ENCODE results near the gene GPR161.
A peak's percentile ranks its signal among the peaks of the same experiment; 100 is the strongest.

Gene GPR161

GRCh38 chr1:168172250-168172915, 35.7 kb upstream of the GPR161 start:
- DNase-seq (ENCODE audit: low read depth), result no peak
- no peak for TF ChIP-seq CTCF (conservative IDR thresholded peaks at IDR 0.05; ENCODE audit: control insufficient read depth, insufficient read depth, low read depth, low read length)
- H3K4me3 ChIP-seq (ENCODE audit: control insufficient read depth, low read depth, low read length), result no peak overlapping the region

- no peak overlapping the region for H3K4me3 ChIP-seq (ENCODE audit: control insufficient read depth, low read depth, low read length)
- DNase-seq (ENCODE audit: low read depth), result no peak
- TF ChIP-seq CTCF (conservative IDR thresholded peaks at IDR 0.05; ENCODE audit: control insufficient read depth, insufficient read depth, low read depth, low read length), result no peak
Observed at GRCh38 chr1:168170564-168171508, 34.1 kb upstream of the GPR161 start.

GRCh38 chr1:168167806-168168205, 31.1 kb upstream of the GPR161 start:
- no peak for DNase-seq (ENCODE audit: low read depth)
- TF ChIP-seq CTCF (conservative IDR thresholded peaks at IDR 0.05; ENCODE audit: control insufficient read depth, insufficient read depth, low read depth, low read length), result no peak

GRCh38 chr1:168164771-168165170, 28.0 kb upstream of the GPR161 start:
- TF ChIP-seq CTCF (conservative IDR thresholded peaks at IDR 0.05; ENCODE audit: control insufficient read depth, insufficient read depth, low read depth, low read length), result no peak
- H3K4me3 ChIP-seq (ENCODE audit: control insufficient read depth, low read depth, low read length), result no peak overlapping the region
- peak; percentile 21 for DNase-seq (ENCODE audit: low read depth)

More at GRCh38 chr1:168167806-168168205, 31.1 kb upstream of the GPR161 start:
- no peak overlapping the region for H3K4me3 ChIP-seq (ENCODE audit: control insufficient read depth, low read depth, low read length)

GRCh38 chr1:168163670-168164069, 26.9 kb upstream of the GPR161 start:
- no peak for TF ChIP-seq CTCF (conservative IDR thresholded peaks at IDR 0.05; ENCODE audit: control insufficient read depth, insufficient read depth, low read depth, low read length)
- DNase-seq (ENCODE audit: low read depth), result no peak
- H3K4me3 ChIP-seq (ENCODE audit: control insufficient read depth, low read depth, low read length), result no peak overlapping the region

- no peak overlapping the region for H3K4me3 ChIP-seq (ENCODE audit: control insufficient read depth, low read depth, low read length)
- DNase-seq (ENCODE audit: low read depth), result no peak
- TF ChIP-seq CTCF (conservative IDR thresholded peaks at IDR 0.05; ENCODE audit: control insufficient read depth, insufficient read depth, low read depth, low read length), result no peak
Observed at GRCh38 chr1:168161459-168161858, 24.7 kb upstream of the GPR161 start.

Measured in fibroblast of mammary gland (primary cell).